ENCODE data around the gene ACAT2.

Gene ACAT2

GRCh38 chr6:159756508-159756907 is 5.3 kb upstream of the ACAT2 start:
- TF ChIP-seq ESRRG (CRISPR knock-in tag; IDR thresholded peaks at IDR 0.05) (no peak), PATZ1 (CRISPR knock-in tag; IDR thresholded peaks at IDR 0.05; ENCODE audit: borderline replicate concordance) (no peak), ZNF565 (CRISPR knock-in tag; conservative IDR thresholded peaks at IDR 0.05; ENCODE audit: low read depth) (no peak), ZFP30 (CRISPR knock-in tag; IDR thresholded peaks at IDR 0.05) (no peak), CSRNP3 (CRISPR knock-in tag; IDR thresholded peaks at IDR 0.05) (no peak), GLIS3 (CRISPR knock-in tag; IDR thresholded peaks at IDR 0.05) (no peak), TSHZ2 (CRISPR knock-in tag; IDR thresholded peaks at IDR 0.05) (no peak), SNAI2 (CRISPR knock-in tag; IDR thresholded peaks at IDR 0.05) (no peak), ISL1 (CRISPR knock-in tag; IDR thresholded peaks at IDR 0.05) (no peak), ZNF8 (CRISPR knock-in tag; IDR thresholded peaks at IDR 0.05) (no peak), ZC3H10 (CRISPR knock-in tag; IDR thresholded peaks at IDR 0.05) (no peak), TOX (CRISPR knock-in tag; IDR thresholded peaks at IDR 0.05; ENCODE audit: borderline replicate concordance) (no peak), ZNF70 (CRISPR knock-in tag; IDR thresholded peaks at IDR 0.05) (no peak), OSR1 (CRISPR knock-in tag; IDR thresholded peaks at IDR 0.05) (no peak), ARNTL (CRISPR knock-in tag; IDR thresholded peaks at IDR 0.05; ENCODE audit: borderline replicate concordance, low read depth) (no peak), POU6F1 (CRISPR knock-in tag; IDR thresholded peaks at IDR 0.05; ENCODE audit: borderline replicate concordance, low read depth) (no peak), TCF4 (CRISPR knock-in tag; IDR thresholded peaks at IDR 0.05; ENCODE audit: borderline replicate concordance) (no peak), PPARA (CRISPR knock-in tag; IDR thresholded peaks at IDR 0.05; ENCODE audit: borderline replicate concordance) (no peak)
- ATAC-seq: no peak

GRCh38 chr6:159758031-159759001 is 3.5 kb upstream of the ACAT2 start:
- ATAC-seq: no peak

GRCh38 chr6:159759645-159760044 is 2.2 kb upstream of the ACAT2 start:
- ATAC-seq: no peak
- no peak for TF ChIP-seq PATZ1 (CRISPR knock-in tag; IDR thresholded peaks at IDR 0.05; ENCODE audit: borderline replicate concordance)
- TF ChIP-seq ZNF8 (CRISPR knock-in tag; IDR thresholded peaks at IDR 0.05): no peak
- TF ChIP-seq GLIS3 (CRISPR knock-in tag; IDR thresholded peaks at IDR 0.05): no peak
- no peak for TF ChIP-seq RARB (CRISPR knock-in tag; IDR thresholded peaks at IDR 0.05)
- no peak for TF ChIP-seq CREB5 (CRISPR knock-in tag; IDR thresholded peaks at IDR 0.05; ENCODE audit: low read depth)
- TF ChIP-seq ZC3H10 (CRISPR knock-in tag; IDR thresholded peaks at IDR 0.05): no peak
- no peak for TF ChIP-seq SNAI2 (CRISPR knock-in tag; IDR thresholded peaks at IDR 0.05)
- no peak for TF ChIP-seq OSR1 (CRISPR knock-in tag; IDR thresholded peaks at IDR 0.05)
- no peak for TF ChIP-seq PPARA (CRISPR knock-in tag; IDR thresholded peaks at IDR 0.05; ENCODE audit: borderline replicate concordance)
- TF ChIP-seq CSDC2 (CRISPR knock-in tag; IDR thresholded peaks at IDR 0.05): no peak
- no peak for TF ChIP-seq ESRRG (CRISPR knock-in tag; IDR thresholded peaks at IDR 0.05)

More at GRCh38 chr6:159758031-159759001, 3.5 kb upstream of the ACAT2 start:
- no peak for TF ChIP-seq ESRRG (CRISPR knock-in tag; IDR thresholded peaks at IDR 0.05)
